Natural killer cell (primary cell): ENCODE results near the gene MED13. TPM values are rescaled to one million over a fixed set of nuclear protein-coding genes. Genes with fewer than 3 reads are reported as not detected.
"Not testable (repeated sequence)": the region's sequence is repeated elsewhere in the genome, so short reads cannot be mapped to it uniquely, and the experiment has no call there.

Experiments
- ATAC-seq, 3 donors: fragments of 150-1000 bp in 2 of 3; fragments of 200-7000 bp in 1 of 3; cut with Tn5 transposase; 1 replicate in 1 of 3; 2 replicates in 2 of 3; pipeline ENCODE4 v1.10.0; 2021; ENCODE audit warnings: mild to moderate bottlenecking in 2 of 3, moderate library complexity in 2 of 3
- DNase-seq, 2 donors: peaks; one replicate each; pipeline versions ENCODE4 v3.0.0 to v3.0.0-alpha.2; 2013 to 2021; ENCODE audit warnings: mixed read lengths in 1 of 2
- H3K27ac ChIP-seq: one replicate; pipeline ENCODE4 v1.5.1; 2013; ENCODE audit warnings: mild to moderate bottlenecking, low read length
- H3K27me3 ChIP-seq: one replicate; pipeline ENCODE4 v1.6.1; 2013; ENCODE audit warnings: low read length; ENCODE audit not compliant: control insufficient read depth, insufficient read depth
- H3K36me3 ChIP-seq: one replicate; pipeline ENCODE4 v1.6.1; 2013; ENCODE audit warnings: low read length; ENCODE audit not compliant: control insufficient read depth, insufficient read depth
- H3K4me1 ChIP-seq: one replicate; pipeline ENCODE4 v1.6.1; 2013; ENCODE audit warnings: low read length; ENCODE audit not compliant: control insufficient read depth, insufficient read depth
- H3K4me3 ChIP-seq: one replicate; pipeline ENCODE4 v1.5.1; 2013; ENCODE audit warnings: low read length
- H3K9me3 ChIP-seq: one replicate; pipeline ENCODE4 v1.6.1; 2013; ENCODE audit warnings: low read length; ENCODE audit not compliant: control insufficient read depth, insufficient read depth
- H3K27ac Mint-ChIP-seq, 2 donors: one replicate each; pipeline ENCODE4 v1.8.0; 2022; ENCODE audit warnings: mild to moderate bottlenecking in 2 of 2, mixed read lengths in 2 of 2, moderate library complexity in 1 of 2
- H3K27me3 Mint-ChIP-seq, 2 donors: one replicate each; pipeline ENCODE4 v1.8.0; 2022; ENCODE audit warnings: low read depth in 2 of 2, mixed read lengths in 2 of 2
- H3K36me3 Mint-ChIP-seq: one replicate; pipeline ENCODE4 v1.8.0; 2022; ENCODE audit warnings: mixed read lengths
- H3K4me1 Mint-ChIP-seq, 2 donors: one replicate each; pipeline ENCODE4 v1.8.0; 2022; ENCODE audit warnings: mixed read lengths in 2 of 2
- H3K4me3 Mint-ChIP-seq: one replicate; pipeline ENCODE4 v1.8.0; 2022; ENCODE audit warnings: mild to moderate bottlenecking, moderate library complexity, mixed read lengths
- H3K9me3 Mint-ChIP-seq, 2 donors: one replicate each; pipeline ENCODE4 v1.8.0; 2022; ENCODE audit warnings: mixed read lengths in 2 of 2
- WGBS: methylation state at CpG from one replicate; pipeline ENCODE4 v1.1.7; 2013; ENCODE audit warnings: missing lambda C conversion rate; ENCODE audit not compliant: insufficient coverage; 5-methylcytosine and 5-hydroxymethylcytosine counted together
- intact Hi-C: fragments of 100-400 bp; cut with micrococcal nuclease; formaldehyde crosslinking; loops from one replicate; pipeline ENCODE4 v1.14.2; 2022
- total RNA-seq, 4 donors: library from RNA; stranded (reverse); fragments of 120-200 nt in 1 of 4; gene quantifications; one replicate each; pipeline versions ENCODE4 v1.2.3 to v1.2.4, GENCODE V29; 2013 to 2022
- TF ChIP-seq, protein P1 (sequence below): fragments of 200-600 bp; IDR thresholded peaks from one replicate; pipeline ENCODE4 v1.8.0; 2022; ENCODE audit warnings: antibody characterized with exemption

Gene MED13
- total RNA-seq, 3 donors from 2014 or later (not counting 1 experiment from before 2014, with no cell fraction given) = 107 to 122 (median 116) TPM

- Mint-ChIP-seq H3K4me1 (peaks cover 0 to 4% of the 10 kb centered on the region in 2 donors), H3K4me3 (no peak overlapping the region), H3K9me3 (no peaks in the 10 kb centered on the region), H3K27me3 (no peaks in the 10 kb centered on the region), H3K27ac (peak overlapping the region in 1 of 2 donors; percentile 18), H3K36me3 (peaks cover 7% of the 10 kb centered on the region)
- DNase-seq = no peak
- H3K27ac ChIP-seq = no peak overlapping the region
- TF ChIP-seq, protein P1, sequence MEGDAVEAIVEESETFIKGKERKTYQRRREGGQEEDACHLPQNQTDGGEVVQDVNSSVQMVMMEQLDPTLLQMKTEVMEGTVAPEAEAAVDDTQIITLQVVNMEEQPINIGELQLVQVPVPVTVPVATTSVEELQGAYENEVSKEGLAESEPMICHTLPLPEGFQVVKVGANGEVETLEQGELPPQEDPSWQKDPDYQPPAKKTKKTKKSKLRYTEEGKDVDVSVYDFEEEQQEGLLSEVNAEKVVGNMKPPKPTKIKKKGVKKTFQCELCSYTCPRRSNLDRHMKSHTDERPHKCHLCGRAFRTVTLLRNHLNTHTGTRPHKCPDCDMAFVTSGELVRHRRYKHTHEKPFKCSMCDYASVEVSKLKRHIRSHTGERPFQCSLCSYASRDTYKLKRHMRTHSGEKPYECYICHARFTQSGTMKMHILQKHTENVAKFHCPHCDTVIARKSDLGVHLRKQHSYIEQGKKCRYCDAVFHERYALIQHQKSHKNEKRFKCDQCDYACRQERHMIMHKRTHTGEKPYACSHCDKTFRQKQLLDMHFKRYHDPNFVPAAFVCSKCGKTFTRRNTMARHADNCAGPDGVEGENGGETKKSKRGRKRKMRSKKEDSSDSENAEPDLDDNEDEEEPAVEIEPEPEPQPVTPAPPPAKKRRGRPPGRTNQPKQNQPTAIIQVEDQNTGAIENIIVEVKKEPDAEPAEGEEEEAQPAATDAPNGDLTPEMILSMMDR = no peak
- no peak overlapping the region for H3K4me3 ChIP-seq
- H3K36me3 ChIP-seq = peaks cover 35% of the 10 kb centered on the region
- no peak for ATAC-seq
- H3K9me3 ChIP-seq = no peaks in the 10 kb centered on the region
- intact Hi-C loops = no loop called here
- no peaks in the 10 kb centered on the region for H3K4me1 ChIP-seq
- 92% methylated on average over 1 of the region's 1 CpG for WGBS
- H3K27me3 ChIP-seq = no peaks in the 10 kb centered on the region
Measured at GRCh38 chr17:62014526-62014925, 50.6 kb downstream of the MED13 start.

GRCh38 chr17:62009220-62009619 is 55.9 kb downstream of the MED13 start:
- H3K27me3 Mint-ChIP-seq = no peaks in the 10 kb centered on the region
- no peaks in the 10 kb centered on the region for H3K9me3 Mint-ChIP-seq
- no peak for ATAC-seq
- intact Hi-C loops = no loop called here
- TF ChIP-seq, protein P1 = no peak
- 40% methylated on average over 1 of the region's 1 CpG for WGBS
- H3K36me3 ChIP-seq = peaks cover 31% of the 10 kb centered on the region
- no peaks in the 10 kb centered on the region for H3K9me3 ChIP-seq
- H3K27ac ChIP-seq = no peak overlapping the region
- H3K4me3 Mint-ChIP-seq = no peak overlapping the region
- H3K27me3 ChIP-seq = no peaks in the 10 kb centered on the region
- H3K36me3 Mint-ChIP-seq = peaks cover 7% of the 10 kb centered on the region
- no peak overlapping the region for H3K4me3 ChIP-seq
- no peaks in the 10 kb centered on the region for H3K4me1 ChIP-seq
- H3K4me1 Mint-ChIP-seq = peaks cover 5 to 21% of the 10 kb centered on the region in 2 donors
- no peak for DNase-seq
- H3K27ac Mint-ChIP-seq = peak overlapping the region; percentile 64 to 68

- Histone ChIP-seq H3K27me3 (no peaks in the 10 kb centered on the region), H3K9me3 (no peaks in the 10 kb centered on the region), H3K36me3 (peaks cover 31% of the 10 kb centered on the region), H3K27ac (no peak overlapping the region), H3K4me3 (no peak overlapping the region), H3K4me1 (no peaks in the 10 kb centered on the region)
- Mint-ChIP-seq H3K36me3 (peaks cover 7% of the 10 kb centered on the region), H3K27me3 (no peaks in the 10 kb centered on the region), H3K9me3 (no peaks in the 10 kb centered on the region), H3K27ac (peak overlapping the region in 1 of 2 donors; percentile 64), H3K4me1 (peaks cover 12 to 24% of the 10 kb centered on the region in 2 donors), H3K4me3 (no peak overlapping the region)
- 100% methylated on average over 3 of the region's 5 CpGs for WGBS
- no peak for DNase-seq
- intact Hi-C loops = no loop called here
- TF ChIP-seq, protein P1 = no peak
- ATAC-seq = no peak
Measured at GRCh38 chr17:62008294-62008693, 56.8 kb downstream of the MED13 start.

- ATAC-seq = no peak
- Histone ChIP-seq H3K4me3 (no peak overlapping the region), H3K27ac (no peak overlapping the region), H3K27me3 (no peaks in the 10 kb centered on the region), H3K4me1 (no peaks in the 10 kb centered on the region), H3K36me3 (peaks cover 17% of the 10 kb centered on the region), H3K9me3 (no peaks in the 10 kb centered on the region)
- H3K9me3 Mint-ChIP-seq = no peaks in the 10 kb centered on the region
- intact Hi-C loops = no loop called here
- H3K27me3 Mint-ChIP-seq = no peaks in the 10 kb centered on the region
- H3K4me1 Mint-ChIP-seq = peaks cover 29 to 40% of the 10 kb centered on the region in 2 donors
- no peak for DNase-seq
- peak overlapping the region in 1 of 2 donors; percentile 27 for H3K27ac Mint-ChIP-seq
- H3K4me3 Mint-ChIP-seq = no peak overlapping the region
- TF ChIP-seq, protein P1 = no peak
- no peaks in the 10 kb centered on the region for H3K36me3 Mint-ChIP-seq
Measured at GRCh38 chr17:62004388-62004787, 60.7 kb downstream of the MED13 start.

- not testable (repeated sequence) for H3K27ac ChIP-seq, H3K36me3 ChIP-seq
Measured at GRCh38 chr17:62003141-62003540, 61.9 kb downstream of the MED13 start.

More at GRCh38 chr17:62003141-62003540, 61.9 kb downstream of the MED13 start:
- H3K36me3 Mint-ChIP-seq, H3K4me1 ChIP-seq, DNase-seq, H3K27ac Mint-ChIP-seq, H3K9me3 ChIP-seq, H3K27me3 Mint-ChIP-seq, H3K4me3 Mint-ChIP-seq, H3K9me3 Mint-ChIP-seq, H3K27me3 ChIP-seq, intact Hi-C loops, ATAC-seq, H3K4me3 ChIP-seq: not testable (repeated sequence)
- 100% methylated on average over 3 of the region's 3 CpGs for WGBS
- peaks cover 32 to 34% of the 10 kb centered on the region in 2 donors for H3K4me1 Mint-ChIP-seq
